HG03095 (cell line): ENCODE results near the gene KIF21B.
"Not testable (repeated sequence)": the region's sequence is repeated elsewhere in the genome, so short reads cannot be mapped to it uniquely, and the experiment has no call there.

Experiments
- ATAC-seq: cut with Tn5 transposase; IDR thresholded peaks from one replicate; pipeline ENCODE4 v1.9.1; 2021; ENCODE audit warnings: moderate library complexity; ENCODE audit not compliant: unreplicated experiment

The KIF21B gene

GRCh38 chr1:200949626-200950025 lies 73.9 kb downstream of the KIF21B start:
- ATAC-seq: no peak

GRCh38 chr1:200947059-200947566 lies 76.4 kb downstream of the KIF21B start:
- no peak for ATAC-seq

- ATAC-seq: no peak
These were observed 78.4 kb downstream of the KIF21B start for GRCh38 chr1:200945111-200945510.

GRCh38 chr1:200938955-200939354 lies 84.6 kb downstream of the KIF21B start:
- ATAC-seq: no peak

GRCh38 chr1:200935286-200935962 lies 88.1 kb downstream of the KIF21B start:
- ATAC-seq: not testable (repeated sequence)

- no peak for ATAC-seq
These were observed 88.8 kb downstream of the KIF21B start for GRCh38 chr1:200934676-200935245.

GRCh38 chr1:200931776-200932175 lies 91.7 kb downstream of the KIF21B start:
- ATAC-seq: no peak

- ATAC-seq: not testable (repeated sequence)
These were observed 93.2 kb downstream of the KIF21B start for GRCh38 chr1:200930285-200930684.

GRCh38 chr1:200929530-200930278 lies 93.8 kb downstream of the KIF21B start:
- no peak for ATAC-seq

GRCh38 chr1:200925831-200926230 lies 97.7 kb downstream of the KIF21B start:
- no peak for ATAC-seq

- ATAC-seq: no peak
These were observed 99.9 kb downstream of the KIF21B start for GRCh38 chr1:200923601-200924000.

- no peak for ATAC-seq
These were observed 101.1 kb downstream of the KIF21B start for GRCh38 chr1:200922406-200922805.

GRCh38 chr1:200921571-200922110 lies 101.9 kb downstream of the KIF21B start:
- ATAC-seq: no peak
